ENCODE measurements around the gene GOLPH3L. TPM values are rescaled to one million over a fixed set of nuclear protein-coding genes. Genes with fewer than 3 reads are reported as not detected.
"Not testable (repeated sequence)": the region's sequence is repeated elsewhere in the genome, so short reads cannot be mapped to it uniquely, and the experiment has no call there.

Gene GOLPH3L
- total and polyA plus RNA-seq, 2 of the 13 experiments (the other 11 are each of a cell fraction or from before 2014, with no cell fraction given), result 8.2 to 12.8 TPM

- BruUV-seq (replicated peaks), result no TSS peak
- 93% methylated on average over 4 of the region's 4 CpGs for WGBS (ENCODE audit: low lambda C conversion rate)
- DNase-seq (ENCODE audit: low spot score) (no peak), FAIRE-seq (no peak), ATAC-seq (no peak)
- H3K4me3 ChIP-seq (replicated peaks in 1 of 3; ENCODE audit: insufficient read depth in 1 of 3, low read depth in 2 of 3, low read length in 3 of 3), result no peak overlapping the region
- ChIA-PET POLR2A (no interaction called here), CTCF (ENCODE audit: low intra/inter-chr PET ratio, low total read pairs) (no interaction called here)
- H3K36me3 ChIP-seq (replicated peaks in 1 of 2; ENCODE audit: control insufficient read depth in 1 of 2, insufficient read depth in 2 of 2, low read length in 2 of 2), result peaks cover 2 to 6% of the 10 kb centered on the region in 2 experiments; a peak in 4 of 5 replicates
- H3K4me1 ChIP-seq (ENCODE audit: insufficient read depth, low read length), result no peaks in the 10 kb centered on the region
- no peak overlapping the region for H3K4me2 ChIP-seq (ENCODE audit: low read depth, low read length)
- TF ChIP-seq ZC3H13 (CRISPR knock-in tag; IDR thresholded peaks at IDR 0.05), result no peak
- TF ChIP-seq EP300 (IDR thresholded peaks at IDR 0.05; ENCODE audit: low read depth in 2 of 2, low read length in 2 of 2), result no peak
- no peak for TF ChIP-seq EP300 (CRISPR knock-in tag; IDR thresholded peaks at IDR 0.05; ENCODE audit: borderline replicate concordance)
- TF ChIP-seq FIP1L1 (IDR thresholded peaks at IDR 0.05; ENCODE audit: borderline replicate concordance, insufficient read depth, low read depth, low read length), result no peak
- no peak for TF ChIP-seq KDM3A (CRISPR knock-in tag; IDR thresholded peaks at IDR 0.05; ENCODE audit: low read depth)
- no peak for TF ChIP-seq ZNF709 (CRISPR knock-in tag; IDR thresholded peaks at IDR 0.05)
- TF ChIP-seq HMG20A (CRISPR knock-in tag; IDR thresholded peaks at IDR 0.05; ENCODE audit: borderline replicate concordance), result no peak
- no peak for TF ChIP-seq KLF9 (CRISPR knock-in tag; IDR thresholded peaks at IDR 0.05; ENCODE audit: low read depth)
- no peak overlapping the region for H3K27ac ChIP-seq (ENCODE audit: extremely low read length, insufficient read depth, low read length)
- H3K79me2 ChIP-seq (ENCODE audit: insufficient read depth, low read length), result no peaks in the 10 kb centered on the region
- no peak overlapping the region for H2AFZ ChIP-seq (ENCODE audit: low read length)
- H4K20me1 ChIP-seq (ENCODE audit: insufficient read depth, low read length), result no peaks in the 10 kb centered on the region
- intact Hi-C loops (cut with micrococcal nuclease; ENCODE audit: unreplicated experiment), result no loop called here
- no peak overlapping the region for H3K9ac ChIP-seq (ENCODE audit: insufficient read depth, low read depth, low read length)
- no peaks in the 10 kb centered on the region for H3K9me3 ChIP-seq (ENCODE audit: low read length)
- in situ Hi-C loops (cut with HindIII; ENCODE audit: extremely low pct_ligation_motif_present, low pct_unique_long_range_greater_than_20kb), result no loop called here
- H3K27me3 ChIP-seq (ENCODE audit: control insufficient read depth in 1 of 2, insufficient read depth in 2 of 2, low read length in 2 of 2), result no peaks in the 10 kb centered on the region
Observed at GRCh38 chr1:150642296-150642695, 54.7 kb downstream of the GOLPH3L start.

- CTCF ChIA-PET (ENCODE audit: low intra/inter-chr PET ratio, low total read pairs); H3K36me3 ChIP-seq (replicated peaks in 1 of 2; ENCODE audit: control insufficient read depth in 1 of 2, insufficient read depth in 2 of 2, low read length in 2 of 2); H3K9ac ChIP-seq (ENCODE audit: insufficient read depth, low read depth, low read length); H3K4me3 ChIP-seq (replicated peaks in 1 of 3; ENCODE audit: insufficient read depth in 1 of 3, low read depth in 2 of 3, low read length in 3 of 3); H3K27me3 ChIP-seq (ENCODE audit: control insufficient read depth in 1 of 2, insufficient read depth in 2 of 2, low read length in 2 of 2); intact Hi-C loops (cut with micrococcal nuclease; ENCODE audit: unreplicated experiment); H3K4me2 ChIP-seq (ENCODE audit: low read depth, low read length); H3K79me2 ChIP-seq (ENCODE audit: insufficient read depth, low read length); POLR2A ChIA-PET; DNase-seq (ENCODE audit: low spot score); H2AFZ ChIP-seq (ENCODE audit: low read length); FAIRE-seq; ATAC-seq; H4K20me1 ChIP-seq (ENCODE audit: insufficient read depth, low read length); H3K4me1 ChIP-seq (ENCODE audit: insufficient read depth, low read length); in situ Hi-C loops (cut with HindIII; ENCODE audit: extremely low pct_ligation_motif_present, low pct_unique_long_range_greater_than_20kb); BruUV-seq (replicated peaks); H3K9me3 ChIP-seq (ENCODE audit: low read length); H3K27ac ChIP-seq (ENCODE audit: extremely low read length, insufficient read depth, low read length): not testable (repeated sequence)
- WGBS (ENCODE audit: low lambda C conversion rate), result 87% methylated on average over 9 of the region's 9 CpGs
Observed at GRCh38 chr1:150641126-150641815, 55.7 kb downstream of the GOLPH3L start.
